Activated CD4-positive, alpha-beta T cell treated with anti-CD3 and anti-CD28 coated beads for 1 hour (primary cell): ENCODE measurements around the gene NOTUM.
A peak's percentile ranks its signal among the peaks of the same experiment; 100 is the strongest.
"Not testable (repeated sequence)": the region's sequence is repeated elsewhere in the genome, so short reads cannot be mapped to it uniquely, and the experiment has no call there.

Experiments used
- DNase-seq: peaks from one replicate; pipeline ENCODE4 v3.0.0-alpha.2; 2020

NOTUM gene

DNA sequence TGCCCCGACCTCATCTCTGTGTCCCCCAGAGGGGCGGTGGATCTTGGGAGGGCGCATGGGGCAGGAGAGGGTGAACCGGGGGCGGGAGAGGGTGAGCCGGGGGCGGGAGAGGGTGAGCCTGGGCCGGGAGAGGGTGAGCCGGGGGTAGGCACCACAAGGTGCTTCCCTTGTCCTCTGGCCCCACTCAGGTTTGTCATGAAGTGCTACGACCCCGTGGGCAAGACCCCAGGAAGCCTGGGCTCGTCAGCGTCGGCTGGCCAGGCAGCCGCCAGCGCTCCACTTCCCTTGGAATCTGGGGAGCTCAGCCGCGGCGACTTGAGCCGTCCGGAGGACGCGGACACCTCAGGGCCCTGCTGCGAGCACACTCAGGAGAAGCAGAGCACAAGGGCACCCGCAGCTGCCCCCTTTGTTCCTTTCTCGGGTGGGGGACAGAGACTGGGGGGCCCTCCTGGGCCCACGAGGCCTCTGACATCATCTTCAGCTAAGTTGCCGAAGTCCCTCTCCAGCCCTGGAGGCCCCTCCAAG lies 35.3 kb upstream of the NOTUM start:
- DNase-seq, result no peak

DNA sequence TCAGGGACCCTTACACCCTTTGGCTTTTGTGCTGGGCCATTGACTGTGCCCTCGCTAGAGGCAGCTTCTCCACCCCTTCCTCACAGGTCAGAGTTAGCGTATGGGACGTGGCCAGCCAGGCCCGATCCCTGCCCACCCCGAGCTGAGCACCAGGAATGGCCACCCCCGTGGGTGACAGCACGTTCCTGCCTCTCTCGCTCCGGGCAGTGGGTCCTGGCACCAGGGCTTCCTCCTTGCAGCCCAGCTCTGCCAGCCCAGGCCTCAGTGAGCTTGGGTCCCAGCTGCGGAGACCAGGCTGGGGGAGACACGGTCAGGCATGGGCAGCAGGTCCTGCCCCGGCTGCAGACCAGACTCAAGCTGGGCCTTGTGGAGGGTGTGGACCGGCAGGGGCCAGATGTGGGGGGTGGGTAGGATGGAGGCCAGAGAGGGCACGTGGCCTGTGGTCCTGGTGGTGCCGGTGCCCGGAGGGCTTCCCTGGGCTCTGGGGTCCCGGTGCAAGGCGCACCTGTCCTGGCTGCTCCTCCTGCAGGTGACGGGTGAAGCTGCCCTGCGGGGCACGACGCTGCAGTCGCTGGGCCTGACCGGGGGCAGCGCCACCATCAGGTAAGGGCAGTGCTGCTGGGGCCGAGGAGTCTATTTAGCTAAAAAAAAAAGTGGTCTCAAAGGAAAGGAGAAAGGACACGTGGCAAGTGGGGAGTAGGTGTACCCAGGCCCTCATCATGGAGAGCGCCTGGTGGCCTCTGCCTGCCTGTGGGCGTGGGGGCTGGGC lies 34.7 kb upstream of the NOTUM start:
- no peak for DNase-seq

DNA sequence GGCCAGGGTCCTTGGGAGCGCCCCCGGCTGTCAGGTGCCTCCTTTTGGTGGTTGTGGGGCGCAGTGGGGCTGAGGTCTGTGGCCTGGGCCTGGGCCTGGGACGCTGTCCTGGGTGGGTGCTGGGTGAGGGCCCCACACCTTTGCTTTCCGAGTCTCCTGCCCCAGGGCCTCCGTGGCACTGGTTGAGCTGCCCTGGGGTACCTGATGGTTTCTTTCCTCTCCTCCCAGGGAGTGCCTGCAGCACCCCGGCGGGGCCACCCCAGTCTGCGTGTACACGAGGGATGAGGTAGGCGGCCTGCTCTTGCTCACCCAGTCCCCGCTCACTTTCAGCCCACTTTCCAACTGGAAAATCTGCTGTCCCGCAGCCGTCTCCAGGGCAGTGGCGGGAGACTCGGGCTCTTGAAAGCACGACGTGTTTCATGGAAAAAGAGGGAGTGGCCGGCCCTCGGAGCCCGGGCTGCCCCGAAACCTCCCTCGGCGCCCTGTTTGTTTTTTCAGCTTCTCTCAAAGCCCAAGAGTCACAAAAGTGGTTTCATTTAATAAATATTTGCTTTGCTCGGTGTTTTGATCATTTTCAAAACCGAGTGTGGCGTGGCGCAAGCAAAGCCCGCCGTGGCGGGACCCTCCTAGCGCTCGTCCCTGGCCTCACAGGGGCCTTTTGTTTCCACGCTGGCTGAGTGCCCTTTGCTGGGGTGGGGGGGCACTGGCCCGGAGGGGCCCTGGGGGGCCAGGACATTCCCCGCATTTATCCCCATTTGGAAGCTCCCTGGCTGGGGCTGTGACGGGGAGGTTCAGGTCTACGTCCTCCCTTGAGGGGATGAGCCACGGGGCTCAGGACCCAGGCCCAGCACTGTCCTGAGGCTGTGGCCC lies 33.8 kb upstream of the NOTUM start:
- DNase-seq, result no peak

DNA sequence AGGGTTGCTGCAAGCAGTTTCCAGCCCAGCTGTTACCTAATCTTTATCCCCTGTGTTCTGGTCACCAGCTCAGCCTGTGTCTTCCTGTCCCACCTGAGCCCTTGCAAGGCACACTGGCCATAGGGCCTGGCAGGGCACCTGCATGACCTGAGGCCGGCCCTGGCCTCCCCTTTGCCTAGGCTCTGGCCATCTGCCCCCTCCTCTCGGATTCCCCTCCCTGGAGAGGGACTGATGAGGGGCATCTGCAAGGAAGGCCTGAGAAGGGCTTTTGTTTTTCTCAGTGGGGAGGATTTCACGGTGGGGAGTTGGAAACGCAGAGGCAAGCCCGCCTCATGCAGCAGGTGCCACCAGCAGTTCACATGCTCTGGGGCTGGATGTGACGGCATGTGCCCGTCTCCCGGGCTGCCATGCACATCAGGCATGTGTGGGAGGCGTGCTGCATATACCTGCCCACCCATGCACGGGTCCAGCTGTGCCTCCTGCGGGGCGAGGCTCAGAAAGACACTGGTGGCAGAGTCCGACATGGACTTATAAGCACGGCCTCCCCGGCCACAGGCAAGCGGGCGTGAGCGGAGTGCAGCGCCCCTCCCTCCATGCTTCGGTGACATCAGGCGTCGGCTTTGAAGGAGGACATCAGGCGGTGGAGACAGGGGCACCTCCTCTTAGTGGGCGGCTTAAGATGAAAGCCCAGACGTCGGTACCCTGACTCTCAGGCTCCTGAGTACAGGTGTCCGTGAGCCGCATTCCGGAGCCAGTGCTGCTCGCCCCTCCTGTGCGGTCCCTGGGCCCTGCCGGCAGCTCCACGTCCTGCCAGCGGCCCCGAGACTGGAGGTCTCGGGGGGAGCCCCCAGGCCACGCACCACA lies 33.0 kb upstream of the NOTUM start:
- DNase-seq, result no peak

DNA sequence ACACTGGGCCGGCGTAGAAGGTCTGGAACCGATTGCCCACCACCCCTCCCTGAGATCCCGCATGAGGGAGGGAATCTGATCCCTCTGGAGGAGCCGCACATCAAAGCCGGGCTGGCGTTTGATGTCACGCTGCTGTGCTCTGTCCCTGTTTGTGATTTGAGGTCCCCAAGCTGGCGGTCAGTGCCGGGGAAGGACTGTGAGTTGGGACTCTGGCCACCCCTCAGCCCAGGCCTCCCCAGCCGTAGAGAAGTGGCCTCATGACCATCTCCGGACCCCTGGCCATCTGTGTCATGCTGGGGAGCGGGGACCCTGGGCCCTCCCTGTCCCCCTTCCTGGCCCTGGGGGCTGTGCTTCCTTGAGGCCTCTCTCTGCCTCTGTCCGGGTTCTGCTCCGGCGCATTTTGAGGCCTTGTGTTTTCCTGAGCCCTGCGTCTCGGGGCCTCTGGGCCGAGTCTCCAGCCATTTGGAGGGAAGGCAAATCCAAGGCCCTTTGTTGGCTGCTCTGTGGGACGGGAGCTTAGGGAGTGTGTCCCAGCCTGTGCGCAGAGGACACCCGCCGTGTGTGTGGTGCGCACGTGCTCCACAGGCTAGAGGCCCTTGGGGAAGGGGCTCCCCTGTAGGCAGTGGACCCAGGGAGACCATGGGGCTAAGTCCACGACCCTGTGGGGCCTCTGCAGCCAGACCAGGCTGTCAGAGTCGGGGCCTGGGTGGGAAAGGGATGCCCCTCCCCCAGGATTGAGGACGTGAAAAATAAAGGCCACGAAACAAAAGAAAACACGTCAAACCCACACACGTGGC lies 31.5 kb upstream of the NOTUM start:
- no peak for DNase-seq

DNA sequence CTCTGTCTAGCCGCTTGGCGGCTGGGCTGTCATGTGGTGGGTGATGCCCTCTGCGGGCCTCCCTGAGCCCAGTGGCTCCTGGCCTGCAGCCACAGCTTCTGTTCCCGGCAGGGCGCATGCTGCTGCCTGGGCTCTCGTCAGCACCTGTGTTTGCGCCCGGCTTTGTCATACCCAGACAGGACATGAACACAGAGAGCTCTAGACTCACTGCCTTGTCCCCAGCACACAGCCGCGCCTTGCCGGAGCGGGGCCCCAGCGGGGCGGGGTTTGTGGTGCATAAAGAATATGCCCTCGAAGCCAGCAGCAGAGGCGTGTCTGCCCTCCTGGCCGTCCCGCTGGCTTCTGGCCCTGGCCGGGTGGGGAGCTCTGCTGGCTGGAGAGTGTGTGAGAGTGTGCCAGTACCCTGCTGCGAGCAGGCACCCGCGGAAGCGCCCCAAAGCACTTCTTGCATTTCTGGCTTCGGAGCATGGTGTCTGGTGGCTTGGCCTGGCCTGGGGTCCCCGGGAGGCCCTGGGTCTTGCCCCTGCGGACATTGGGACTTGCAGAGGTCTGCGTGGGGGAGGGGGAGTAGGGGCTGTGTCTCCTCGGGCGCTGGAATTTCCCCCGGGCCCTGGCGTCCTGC lies 30.8 kb upstream of the NOTUM start:
- DNase-seq, result no peak

DNA sequence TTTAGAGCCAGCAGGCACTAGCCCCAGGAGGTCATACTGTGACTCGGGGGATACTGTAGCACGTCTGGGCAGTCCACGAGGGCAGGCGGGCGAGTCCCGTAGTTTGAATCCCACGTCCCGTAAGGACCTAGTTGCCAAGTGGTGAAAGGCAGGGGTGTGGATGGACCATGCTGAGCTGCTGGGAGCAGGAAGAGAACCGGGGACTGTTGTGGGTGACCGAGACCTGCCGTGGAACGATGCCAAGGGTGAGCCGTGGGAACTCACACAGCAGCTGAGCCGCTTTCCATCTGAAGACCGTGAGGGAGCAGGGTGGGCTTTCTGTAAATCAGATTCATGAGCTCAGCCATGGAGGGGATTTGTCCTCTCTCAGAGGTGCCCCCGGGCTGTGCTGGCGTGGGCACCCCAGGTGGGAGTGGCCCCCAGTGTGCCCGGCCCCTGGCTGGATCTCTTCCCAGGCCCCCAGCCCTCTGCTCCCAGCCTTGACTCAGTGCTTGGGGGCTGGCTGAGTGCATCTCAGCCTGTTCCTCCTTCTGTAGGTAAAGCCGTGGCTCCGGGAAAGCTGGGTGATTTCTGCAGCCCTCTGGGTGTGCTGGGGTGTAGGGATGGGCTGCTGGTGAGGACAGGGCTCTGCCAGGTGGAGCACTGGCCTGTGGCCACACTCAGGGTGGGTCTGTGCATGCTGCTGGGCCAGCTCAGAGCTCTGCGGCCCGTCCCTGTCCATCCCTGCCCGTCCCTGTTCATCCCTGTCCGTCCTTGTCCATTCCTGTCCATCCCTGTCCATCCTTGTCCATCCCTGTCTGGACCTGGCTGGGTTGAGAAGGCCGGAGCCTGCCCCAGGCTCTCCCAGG lies 30.1 kb upstream of the NOTUM start:
- no peak for DNase-seq

DNA sequence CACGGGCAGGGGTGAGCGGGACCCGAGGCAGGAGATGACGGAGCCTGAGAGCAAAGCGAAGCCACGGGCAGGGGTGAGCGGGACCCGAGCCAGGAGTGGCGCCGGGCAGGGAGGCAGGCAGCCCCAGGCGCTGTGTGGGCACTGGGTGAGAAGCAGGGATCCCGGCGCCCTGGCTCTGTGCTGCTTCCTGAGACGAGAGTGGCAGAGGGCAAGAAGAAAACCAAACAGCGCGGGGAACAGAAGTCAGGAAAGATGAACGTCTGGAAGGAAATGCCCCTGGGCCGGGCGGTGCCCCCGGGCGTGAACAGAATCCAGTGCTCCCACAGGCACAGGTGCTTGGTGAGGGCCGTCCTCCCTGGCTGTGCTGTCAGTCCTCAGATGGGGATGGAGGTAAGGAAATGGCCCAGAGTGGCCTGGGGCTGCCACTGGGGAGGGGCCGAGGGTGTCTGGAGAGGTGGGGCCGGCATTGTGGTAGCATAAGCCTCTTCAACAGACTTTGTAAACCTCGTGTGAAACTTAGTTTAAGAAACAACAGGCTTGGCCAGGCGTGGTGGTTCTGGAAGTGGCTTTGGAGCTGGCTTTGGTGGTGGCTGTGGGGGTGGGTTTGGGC lies 26.3 kb upstream of the NOTUM start:
- no peak for DNase-seq

DNA sequence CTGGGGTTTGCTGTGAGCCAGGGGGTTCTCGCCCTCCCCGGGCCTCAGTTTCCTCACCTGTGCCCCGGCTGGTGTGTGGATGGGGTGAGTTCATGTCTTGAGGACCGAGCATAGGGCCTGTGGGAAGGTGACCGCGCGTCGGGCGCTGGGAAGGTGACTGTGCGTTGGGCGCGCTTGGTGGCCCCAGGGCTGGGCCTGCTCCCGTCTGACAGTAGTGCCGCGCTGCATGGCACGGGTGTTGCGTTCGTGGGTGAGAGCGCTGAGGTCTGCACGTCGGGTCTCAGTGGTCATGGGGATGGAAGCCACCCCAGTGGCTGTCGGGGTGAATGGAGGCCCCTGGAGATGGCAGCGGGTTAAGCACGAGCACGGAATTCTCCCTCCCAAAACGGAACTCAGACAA lies 25.6 kb upstream of the NOTUM start:
- DNase-seq, result no peak

DNA sequence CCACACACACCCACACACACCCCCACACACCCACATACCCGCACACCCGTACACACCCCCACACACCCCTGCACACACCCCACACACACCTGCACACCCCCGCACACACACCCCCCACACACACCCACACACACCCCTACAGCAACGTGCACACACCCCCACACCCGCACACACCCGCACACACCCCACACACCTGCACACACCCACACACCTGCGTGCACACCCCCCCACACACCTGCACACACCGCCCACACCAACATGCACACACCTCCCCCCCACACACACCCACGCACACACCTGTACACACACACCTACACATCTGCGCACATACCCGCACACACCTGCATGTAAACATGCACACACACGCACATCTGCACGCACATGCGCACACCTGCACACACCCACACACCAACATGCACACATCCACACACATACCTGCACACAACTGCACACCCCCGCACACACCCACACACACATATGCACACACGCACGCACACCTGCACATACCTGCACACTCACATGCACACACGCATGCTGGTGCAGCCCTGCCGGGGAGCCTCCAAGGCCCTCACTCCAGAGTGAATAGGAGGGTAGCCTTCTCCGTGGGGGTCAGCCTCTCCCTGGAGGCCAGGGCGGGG lies 23.9 kb upstream of the NOTUM start:
- no peak for DNase-seq

DNA sequence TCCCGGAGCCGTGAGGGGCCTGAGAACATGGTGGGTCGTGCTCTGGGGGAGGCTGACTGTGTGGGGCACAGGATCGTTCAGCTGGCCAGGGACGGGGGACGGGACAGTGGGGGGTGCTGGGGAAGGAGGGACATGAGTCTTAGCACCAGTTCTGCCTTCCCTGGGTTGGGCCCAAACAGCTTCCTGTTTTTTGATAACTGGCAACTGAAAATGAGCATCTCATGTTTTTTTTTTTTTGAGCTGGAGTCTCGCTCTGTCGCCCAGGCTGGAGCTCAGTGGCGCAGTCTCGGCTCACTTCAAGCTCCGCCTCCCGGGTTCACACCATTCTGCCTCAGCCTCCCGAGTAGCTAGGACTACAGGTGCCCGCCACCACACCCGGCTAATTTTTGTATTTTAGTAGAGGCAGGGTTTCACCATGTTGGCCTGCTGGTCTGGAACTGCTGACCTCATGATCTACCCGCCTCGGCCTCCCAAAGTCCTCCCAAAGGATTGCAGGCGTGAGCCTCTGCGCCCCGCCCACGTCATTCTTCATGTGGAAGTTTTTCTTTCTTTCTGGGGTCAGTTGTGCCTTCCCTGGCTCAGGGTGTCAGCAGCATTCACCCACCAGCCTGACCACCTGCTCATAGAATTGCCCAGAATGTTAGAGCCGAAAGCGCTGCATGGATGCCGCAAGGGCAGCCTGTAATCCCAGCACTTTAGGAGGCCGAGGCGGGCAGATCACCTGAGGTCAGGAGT lies 22.8 kb upstream of the NOTUM start:
- no peak for DNase-seq

DNA sequence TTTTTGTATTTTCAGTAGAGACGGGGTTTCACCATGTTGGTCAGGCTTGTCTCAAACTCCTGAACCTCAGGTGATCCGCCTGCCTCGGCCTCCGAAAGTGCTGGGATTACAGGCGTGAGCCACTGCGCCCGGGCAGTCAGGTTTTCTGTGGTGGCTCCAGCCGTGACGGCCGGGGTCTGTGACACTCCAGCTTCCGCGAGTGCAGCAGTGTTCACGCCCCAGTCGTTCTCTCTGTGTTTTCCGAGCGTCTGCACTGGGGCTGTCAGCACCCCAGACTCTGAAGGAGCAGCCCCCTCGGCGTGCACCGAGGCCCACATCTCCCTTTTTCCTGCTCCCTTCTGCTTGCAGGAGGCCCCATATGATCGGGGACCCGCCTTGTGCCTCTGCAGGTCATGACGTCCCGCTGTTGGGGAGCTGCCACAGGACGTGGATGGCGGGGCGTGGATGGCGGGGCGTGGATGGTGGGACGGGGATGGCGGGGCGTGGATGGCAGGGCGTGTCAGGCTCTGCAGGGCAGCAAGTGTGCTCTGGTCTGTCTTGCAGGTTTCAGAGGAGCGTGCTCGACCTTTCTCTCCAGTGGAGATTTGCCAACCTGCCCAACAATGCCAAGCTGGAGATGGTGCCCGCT lies 22.1 kb upstream of the NOTUM start:
- no peak for DNase-seq

DNA sequence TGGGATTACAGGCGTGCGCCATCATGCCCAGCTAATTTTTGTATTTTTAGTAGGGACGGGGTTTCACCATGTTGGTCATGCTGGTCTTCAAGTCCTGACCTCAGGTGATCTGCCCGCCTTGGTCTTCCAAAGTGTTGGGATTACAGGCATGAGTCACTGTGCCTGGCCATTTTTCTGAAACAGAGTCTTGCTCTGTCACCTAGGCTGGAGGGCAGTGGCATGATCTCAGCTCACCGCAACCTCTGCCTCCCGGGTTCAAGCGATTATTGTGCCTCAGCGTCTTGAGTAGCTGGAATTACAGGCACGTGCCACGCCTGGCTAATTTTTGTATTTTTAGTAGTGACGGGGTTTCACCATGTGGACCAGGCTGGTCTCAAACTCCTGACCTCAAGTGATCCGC lies 20.5 kb upstream of the NOTUM start:
- DNase-seq, result not testable (repeated sequence)

DNA sequence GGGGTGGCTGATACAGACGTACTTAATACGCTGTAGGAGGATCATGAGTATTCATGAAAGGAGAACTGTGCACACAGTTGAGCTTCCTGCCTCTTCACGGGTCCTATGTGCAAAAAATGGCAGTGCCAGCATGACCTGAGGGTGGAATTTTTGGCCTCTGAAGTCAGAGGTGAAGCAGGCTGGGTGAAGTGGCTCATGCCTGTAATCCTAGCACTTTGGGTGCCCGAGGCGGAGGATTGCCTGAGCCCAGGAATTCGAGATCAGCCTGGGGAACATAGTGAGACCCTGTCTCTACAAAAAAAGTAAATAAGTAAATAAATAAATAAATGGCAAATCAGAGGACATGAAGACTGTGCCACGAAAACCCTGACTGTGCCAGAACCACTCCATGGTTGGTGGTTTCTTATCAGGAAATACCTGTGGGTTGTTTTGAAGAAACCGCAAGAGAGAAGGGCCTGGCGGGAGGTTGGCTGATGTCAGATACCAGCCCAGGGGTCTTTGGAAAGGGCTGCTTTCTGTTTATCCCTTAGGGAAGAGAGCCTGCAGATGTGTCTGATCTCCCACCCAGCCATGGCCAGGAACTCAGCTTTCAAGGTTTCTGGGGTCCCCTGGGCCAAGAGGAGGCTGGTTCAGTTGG lies 19.8 kb upstream of the NOTUM start:
- DNase-seq, result no peak

DNA sequence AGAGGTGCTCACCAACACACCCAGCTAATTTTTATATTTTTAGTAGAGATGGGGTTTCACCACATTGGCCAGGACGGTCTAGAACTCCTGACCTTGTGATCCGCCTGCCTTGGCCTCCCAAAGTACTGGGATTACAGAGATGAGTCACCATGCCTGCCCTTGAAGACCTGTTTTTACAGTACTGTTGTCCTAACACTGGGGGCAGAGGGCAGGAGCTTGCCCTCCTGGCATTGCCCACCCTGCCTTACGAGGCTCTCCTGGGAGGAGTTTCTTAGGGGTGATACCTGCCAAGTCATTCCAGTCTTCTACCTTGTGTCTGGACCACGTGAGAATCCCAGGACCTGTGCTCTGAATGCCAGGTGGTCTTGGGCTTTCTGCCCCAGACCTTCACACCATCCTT lies 19.1 kb upstream of the NOTUM start:
- DNase-seq, result no peak

DNA sequence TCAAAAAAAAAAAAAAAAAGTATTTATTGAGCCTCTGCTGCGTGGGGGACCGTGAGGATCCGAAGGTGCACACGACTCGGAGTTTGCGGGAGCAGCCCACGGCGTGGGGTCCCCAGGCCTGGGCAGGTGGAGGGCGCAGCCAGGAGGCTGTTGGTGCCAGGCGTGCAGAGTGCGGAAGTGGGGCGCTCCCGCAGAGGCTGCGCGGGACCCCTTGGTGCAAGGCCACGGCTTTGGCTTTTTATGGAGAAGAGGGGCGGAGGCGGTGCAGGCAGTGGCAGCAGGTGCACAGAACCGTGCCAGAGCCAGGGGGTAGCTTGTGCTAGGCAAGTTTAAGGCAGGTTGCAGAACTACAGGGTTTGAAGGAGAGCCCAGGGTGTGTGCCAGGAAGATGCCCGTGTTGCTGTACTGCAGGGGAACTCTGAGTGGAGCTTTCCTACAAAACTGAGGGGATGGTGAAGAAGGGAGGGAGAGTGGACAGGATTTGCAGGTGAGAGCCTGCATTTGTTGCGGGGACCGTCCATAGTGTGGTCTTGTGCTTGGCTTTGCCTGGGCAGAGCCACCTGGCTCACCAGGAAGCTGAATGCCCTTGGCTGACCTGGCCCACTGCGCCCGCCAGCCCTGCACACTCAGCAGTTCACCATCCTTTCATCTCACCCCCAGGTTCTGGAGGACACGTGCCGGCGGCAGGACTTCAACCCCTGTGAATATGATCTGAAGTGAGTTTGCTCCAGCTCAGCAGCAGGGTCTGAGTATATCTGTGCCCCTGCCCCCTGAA lies 17.7 kb upstream of the NOTUM start:
- DNase-seq, result no peak

DNA sequence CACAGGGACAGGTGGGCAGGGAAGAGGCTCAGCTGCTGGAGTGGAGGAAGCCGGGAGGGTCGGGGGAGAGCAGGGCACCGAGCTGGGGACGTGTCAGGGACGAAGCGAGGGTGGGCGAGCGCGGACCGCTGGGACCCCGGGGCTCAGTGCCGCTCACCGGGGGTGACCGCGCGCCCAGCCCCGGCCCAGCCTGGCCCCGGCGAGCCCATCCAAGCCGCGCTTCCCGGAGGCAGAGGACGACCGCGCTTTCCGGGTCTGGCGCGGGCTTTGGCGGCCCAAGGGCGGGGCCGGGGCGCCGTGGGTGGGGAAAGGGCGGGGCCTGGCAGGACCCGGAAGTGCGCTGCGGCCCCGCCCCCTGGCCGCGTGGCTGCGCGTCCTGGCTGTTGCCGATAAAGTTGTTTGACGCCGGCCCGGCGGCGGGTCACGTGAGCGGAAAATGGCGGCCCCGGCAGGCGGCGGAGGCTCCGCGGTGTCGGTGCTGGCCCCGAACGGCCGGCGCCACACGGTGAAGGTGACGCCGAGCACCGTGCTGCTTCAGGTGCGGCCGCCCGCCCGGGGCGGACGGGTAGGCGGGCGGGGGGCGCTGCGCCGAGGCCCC lies 16.3 kb upstream of the NOTUM start, which contains the start of gene ASPSCR1:
Gene ASPSCR1, plus strand, starts transcription at position 419 of the 598 bp plus-strand sequence. Its CDS starts 18 bp downstream, at position 437.
- peak; percentile 87 for DNase-seq
